Measurements from ENCODE around the gene CDH10.

CDH10 gene

GRCh38 chr5:24598956-24599355, 45.8 kb downstream of the CDH10 start:
- DNase-seq (ENCODE audit: low read depth in 2 of 2), result no peak

GRCh38 chr5:24595329-24595728, 49.4 kb downstream of the CDH10 start:
- DNase-seq (ENCODE audit: low read depth in 2 of 2), result no peak

- DNase-seq (ENCODE audit: low read depth in 2 of 2), result no peak
Observed at GRCh38 chr5:24591426-24591825, 53.4 kb downstream of the CDH10 start.

GRCh38 chr5:24589566-24589965, 55.2 kb downstream of the CDH10 start:
- no peak for DNase-seq (ENCODE audit: low read depth in 2 of 2)

- DNase-seq (ENCODE audit: low read depth in 2 of 2), result no peak
Observed at GRCh38 chr5:24585751-24586150, 59.0 kb downstream of the CDH10 start.

DNA sequence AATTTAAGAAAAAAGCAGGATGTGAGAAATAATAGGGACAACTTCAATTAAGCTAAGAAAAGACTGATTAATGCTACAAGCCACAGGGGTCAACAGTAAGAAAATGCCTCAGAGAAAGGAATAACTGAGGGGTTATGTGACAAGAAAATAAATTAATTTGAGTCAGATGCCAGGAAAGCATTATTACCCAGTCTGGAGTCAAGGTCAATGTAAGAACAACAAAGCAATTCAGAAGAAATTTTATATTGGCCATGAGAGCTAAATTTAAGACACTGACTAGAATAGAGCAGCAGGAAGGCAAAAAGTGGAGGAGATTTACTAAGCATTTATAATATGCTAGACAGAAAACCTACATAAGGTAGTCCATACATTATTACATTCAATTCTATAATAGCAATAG, 73.5 kb downstream of the CDH10 start:
- DNase-seq (ENCODE audit: low read depth in 2 of 2), result no peak

DNA sequence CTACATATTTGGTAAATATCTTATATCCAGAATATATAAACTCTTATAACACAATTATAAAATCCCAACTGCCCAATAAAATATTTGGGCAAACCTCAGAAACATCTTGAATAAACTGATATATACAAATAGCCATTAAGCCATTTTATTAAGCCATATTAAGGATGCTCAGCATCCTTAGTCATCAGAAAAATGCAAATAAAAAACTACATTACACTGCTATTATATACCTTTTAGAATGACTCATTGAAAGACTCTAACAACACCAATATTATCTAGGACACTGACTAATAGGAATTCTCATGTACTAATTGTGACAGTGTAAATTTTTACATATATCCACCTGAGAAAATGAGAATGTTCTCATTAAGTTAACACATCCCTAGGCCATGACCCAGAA, 77.8 kb downstream of the CDH10 start:
- no peak for DNase-seq (ENCODE audit: low read depth in 2 of 2)

DNA sequence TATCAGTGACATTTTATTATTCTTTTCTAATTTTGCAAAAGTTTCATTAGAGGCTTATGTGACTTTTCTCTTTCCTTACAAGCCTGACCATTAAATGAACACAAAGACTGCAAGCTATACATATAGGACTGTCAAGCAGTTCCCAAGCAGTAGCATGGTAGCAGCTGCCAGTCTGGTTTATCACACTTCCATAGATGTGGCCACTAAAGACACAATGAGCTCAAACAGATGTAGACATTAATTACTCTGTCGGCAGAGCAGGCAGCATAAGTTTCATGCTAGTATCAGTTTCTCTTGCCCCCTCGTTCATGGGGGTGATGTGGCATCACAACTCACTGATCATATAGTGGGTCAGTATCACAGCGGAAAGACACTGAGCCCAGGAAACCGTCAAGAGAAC, 89.5 kb downstream of the CDH10 start:
- no peak for DNase-seq (ENCODE audit: low read depth in 2 of 2)

DNA sequence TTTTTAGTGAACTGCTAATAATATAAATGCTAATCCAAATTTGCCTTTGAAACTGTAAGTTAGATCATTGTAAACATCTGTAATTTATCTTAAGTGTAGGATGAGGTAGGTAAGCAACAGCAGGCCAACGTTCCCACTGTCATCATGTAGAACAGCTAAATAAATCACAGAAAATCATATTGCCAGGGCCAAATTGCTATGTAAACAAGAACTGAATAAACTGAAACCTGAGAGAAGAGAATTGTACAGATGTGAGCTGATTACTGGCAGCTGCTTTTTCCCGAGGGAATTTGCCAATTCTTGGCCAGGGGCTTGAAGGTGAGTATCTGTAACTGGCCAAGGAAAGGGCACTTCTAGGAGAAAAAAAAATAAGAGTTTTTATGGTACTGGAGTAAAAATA, 97.6 kb downstream of the CDH10 start:
- no peak for DNase-seq (ENCODE audit: low read depth in 2 of 2)

DNA sequence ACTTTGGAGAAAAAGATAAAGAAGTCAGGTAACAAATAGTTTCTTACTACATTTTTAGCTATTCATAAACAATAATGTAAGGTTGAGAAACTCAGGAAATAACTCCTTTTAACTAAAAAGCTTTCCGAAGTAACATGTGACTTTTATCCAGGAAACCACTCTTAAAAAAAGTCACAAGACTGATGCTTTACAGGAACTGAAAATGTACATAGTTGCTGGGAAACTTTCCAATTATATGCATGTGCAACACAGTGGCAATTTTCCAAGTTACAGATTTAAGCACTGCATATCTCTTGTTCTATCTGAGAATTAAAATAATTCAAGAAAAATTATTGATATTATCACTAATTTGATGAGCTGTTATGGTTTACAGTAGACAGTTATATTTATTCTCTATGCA, 105.2 kb downstream of the CDH10 start:
- DNase-seq (ENCODE audit: low read depth in 2 of 2), result no peak

GRCh38 chr5:24538346-24538745, 106.4 kb downstream of the CDH10 start:
- no peak for DNase-seq (ENCODE audit: low read depth in 2 of 2)

GRCh38 chr5:24535646-24536045, 109.1 kb downstream of the CDH10 start:
- DNase-seq (ENCODE audit: low read depth in 2 of 2), result no peak

DNA sequence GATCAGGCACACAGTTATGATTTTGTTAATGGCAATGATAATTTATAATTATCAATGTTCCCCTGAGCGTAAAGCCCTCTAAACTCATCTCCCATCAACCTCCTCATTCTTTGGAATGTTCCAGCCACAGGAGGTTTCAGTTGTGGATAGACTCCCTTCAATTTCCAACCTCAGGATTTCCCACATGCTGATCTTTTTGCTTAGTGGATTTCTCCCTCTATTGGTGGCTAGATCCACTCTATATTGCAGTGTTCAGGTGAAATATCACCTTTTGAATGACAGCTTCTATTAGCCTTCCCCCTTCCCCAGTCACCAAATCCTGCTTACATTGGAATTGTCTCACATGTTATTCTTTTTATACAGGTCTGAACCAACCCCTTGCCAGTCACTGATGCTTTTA, 113.9 kb downstream of the CDH10 start:
- no peak for DNase-seq (ENCODE audit: low read depth in 2 of 2)

GRCh38 chr5:24525414-24525813, 119.4 kb downstream of the CDH10 start:
- no peak for DNase-seq (ENCODE audit: low read depth in 2 of 2)

DNA sequence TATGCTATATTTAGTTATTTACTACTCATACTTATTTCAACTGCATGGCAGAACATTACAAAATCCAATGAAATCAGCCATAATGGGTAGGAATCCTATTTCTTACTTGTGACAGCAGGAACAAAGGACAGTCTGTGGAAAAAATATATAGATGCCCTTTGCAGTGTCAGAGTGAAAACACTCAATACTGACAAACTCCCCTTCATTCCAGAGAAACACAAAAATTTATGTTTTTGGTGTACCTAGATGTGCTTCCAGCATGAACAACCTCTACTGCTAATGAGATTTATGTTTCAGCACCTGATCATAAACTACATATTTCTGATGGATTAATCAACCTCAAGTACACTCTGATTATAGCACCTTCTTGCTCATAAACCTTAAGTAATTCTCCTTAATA, 132.4 kb downstream of the CDH10 start:
- DNase-seq (ENCODE audit: low read depth in 2 of 2), result no peak

DNA sequence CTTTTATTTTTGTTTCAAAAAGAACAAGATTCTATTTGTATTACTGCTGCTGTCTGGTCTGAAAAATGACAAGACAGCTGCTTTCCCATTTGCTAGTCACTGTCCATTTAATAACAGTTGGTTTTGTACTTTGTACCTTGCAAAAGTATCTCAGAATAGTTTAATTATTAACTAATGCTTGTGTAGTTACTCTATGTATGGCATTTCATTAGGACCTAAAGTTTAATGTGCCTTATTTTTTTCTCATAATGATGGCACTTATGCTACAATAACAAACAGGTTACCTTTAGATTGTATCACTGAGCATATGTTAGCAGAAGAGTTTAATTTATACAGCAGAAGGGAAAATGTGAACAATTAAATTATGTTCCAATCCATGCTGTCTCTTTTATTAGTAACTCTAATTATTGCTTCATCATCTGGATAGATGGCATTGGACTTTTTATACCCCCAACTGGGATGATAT, 134.2 kb downstream of the CDH10 start:
- DNase-seq (ENCODE audit: low read depth in 2 of 2), result no peak

DNA sequence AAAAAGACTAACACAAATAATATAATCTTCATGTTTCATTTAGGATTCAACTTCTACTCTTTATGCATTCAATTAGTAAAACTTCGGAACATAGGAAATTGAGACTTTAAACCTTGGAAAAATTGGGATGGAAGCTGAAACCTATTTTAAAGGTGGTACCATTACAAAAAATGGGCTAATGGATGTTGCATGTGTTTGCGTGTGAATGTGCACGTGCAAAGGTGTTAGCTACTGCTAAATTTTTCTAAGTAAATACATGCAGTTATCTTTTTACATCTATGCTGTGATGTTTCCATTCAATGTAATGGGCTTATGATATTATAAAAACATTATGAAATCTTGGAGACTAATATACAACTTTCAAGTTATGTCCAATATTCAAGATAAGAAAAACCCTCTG, 134.8 kb downstream of the CDH10 start:
- no peak for DNase-seq (ENCODE audit: low read depth in 2 of 2)

- no peak for DNase-seq (ENCODE audit: low read depth in 2 of 2)
Observed at GRCh38 chr5:24505258-24505657, 139.5 kb downstream of the CDH10 start.

DNA sequence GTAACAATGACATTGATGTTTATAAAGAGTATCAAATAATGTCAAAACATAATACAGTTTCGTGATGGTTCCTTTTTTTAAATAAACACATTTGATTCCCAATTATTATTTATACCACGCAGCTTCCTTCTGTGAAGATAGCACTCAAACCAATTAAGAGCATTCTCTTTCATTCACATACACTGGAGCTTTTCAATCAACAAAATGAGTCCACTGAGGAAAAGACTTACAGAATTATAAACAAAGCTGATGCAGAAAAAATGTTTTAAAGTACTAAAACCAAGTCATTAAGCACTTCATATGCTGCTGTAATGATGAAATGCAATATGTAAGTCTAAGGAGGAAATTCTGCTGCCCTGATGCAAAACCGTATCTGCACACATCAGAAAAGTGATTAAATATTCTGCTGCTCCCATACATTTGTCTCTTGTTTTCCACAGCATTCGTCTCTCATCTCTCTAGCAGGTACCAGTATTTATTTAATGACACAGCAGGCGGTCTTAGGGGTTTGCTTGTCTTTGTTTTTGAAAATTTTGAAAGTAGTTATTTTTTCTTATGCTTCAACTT, 147.1 kb downstream of the CDH10 start:
- DNase-seq (ENCODE audit: low read depth in 2 of 2), result no peak

DNA sequence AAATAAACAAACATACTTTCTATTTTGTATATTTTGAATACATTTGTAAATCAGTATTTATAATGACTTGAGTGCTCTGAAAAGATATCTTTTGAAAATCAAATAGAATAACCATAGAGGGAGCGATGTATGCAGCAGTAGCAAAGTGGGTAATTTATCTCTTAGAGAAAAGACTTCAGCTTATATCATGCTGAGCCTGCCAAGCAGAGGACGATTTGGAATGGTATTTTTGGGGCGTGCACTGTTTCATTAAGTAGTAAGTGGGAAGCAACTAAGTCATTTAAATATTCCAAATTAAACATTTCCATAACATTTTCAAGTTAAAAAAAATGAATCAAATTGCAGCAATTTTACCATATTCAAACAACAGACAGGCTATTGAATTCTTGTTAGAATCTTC, 147.6 kb downstream of the CDH10 start:
- no peak for DNase-seq (ENCODE audit: low read depth in 2 of 2)

DNA sequence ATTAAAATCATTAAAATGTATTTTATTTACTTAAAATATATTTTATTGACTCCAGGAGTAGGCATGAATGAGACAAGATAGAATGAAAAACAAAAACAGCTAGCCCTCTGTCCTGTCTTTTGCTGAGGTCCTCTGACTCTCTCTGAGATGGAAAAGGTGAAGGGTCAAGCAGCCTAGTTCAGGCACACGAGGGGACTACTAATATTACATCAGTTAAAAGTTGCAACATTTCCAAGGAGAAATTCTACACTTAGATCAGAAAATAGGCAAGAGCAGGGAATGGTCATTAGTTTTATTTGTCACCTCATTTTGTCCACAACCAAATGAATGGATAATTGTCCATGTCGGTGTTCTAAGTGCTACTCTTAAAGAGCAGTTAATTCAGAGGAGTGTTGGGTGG, 148.5 kb downstream of the CDH10 start:
- no peak for DNase-seq (ENCODE audit: low read depth in 2 of 2)

- DNase-seq (ENCODE audit: low read depth in 2 of 2), result no peak
Observed at GRCh38 chr5:24492229-24492628, 152.5 kb downstream of the CDH10 start.

- no peak for DNase-seq (ENCODE audit: low read depth in 2 of 2)
Observed at GRCh38 chr5:24491490-24491889, 153.3 kb downstream of the CDH10 start.

Data from stimulated activated CD4-positive, alpha-beta T cell treated with anti-CD3 and anti-CD28 coated beads, Interleukin-4, amount 100 ng/mL, for 48 hours (primary cell).